MM.1S (cell line): ENCODE measurements around the gene MGST3.

Experiments used
- DNase-seq: peaks from one replicate; pipeline ENCODE4 v3.0.0-alpha.2; 2015
- H2AFZ ChIP-seq: fragments of 300-600 bp; sonication (generic); 2 replicates; pipeline ENCODE4 v1.6.0; 2016; ENCODE audit warnings: antibody characterized with exemption, low read length
- H3F3A ChIP-seq: fragments of 300-600 bp; sonication (generic); 2 replicates; pipeline ENCODE4 v1.6.1; 2016; ENCODE audit warnings: mild to moderate bottlenecking, antibody characterized with exemption, low read length, moderate library complexity, mixed read lengths; ENCODE audit not compliant: insufficient read depth
- H3K27ac ChIP-seq: fragments of 300-600 bp; sonication (generic); 2 replicates; pipeline ENCODE4 v1.5.1; 2016; ENCODE audit warnings: mild to moderate bottlenecking, low read length
- H3K27me3 ChIP-seq: fragments of 300-600 bp; sonication (generic); replicated peaks from 2 replicates; pipeline ENCODE4 v1.6.0; 2016; ENCODE audit warnings: low read length; ENCODE audit not compliant: insufficient read depth
- H3K36me3 ChIP-seq: fragments of 300-600 bp; sonication (generic); replicated peaks from 2 replicates; pipeline ENCODE4 v1.6.1; 2016; ENCODE audit warnings: mild to moderate bottlenecking, low read length, mixed read lengths; ENCODE audit not compliant: insufficient read depth
- H3K4me1 ChIP-seq: fragments of 300-600 bp; sonication (generic); 2 replicates; pipeline ENCODE4 v1.6.1; 2016; ENCODE audit warnings: low read length, mixed read lengths
- H3K4me2 ChIP-seq: fragments of 300-600 bp; sonication (generic); 2 replicates; pipeline ENCODE4 v1.6.0; 2016; ENCODE audit warnings: low read depth, low read length
- H3K4me3 ChIP-seq: fragments of 300-600 bp; sonication (generic); 2 replicates; pipeline ENCODE4 v1.5.1; 2016; ENCODE audit warnings: low read length, mixed read lengths
- H3K79me2 ChIP-seq: fragments of 300-600 bp; sonication (generic); 2 replicates; pipeline ENCODE4 v1.6.1; 2016; ENCODE audit warnings: mixed run types, low read length, mixed read lengths
- H3K9ac ChIP-seq: fragments of 300-600 bp; sonication (generic); 2 replicates; pipeline ENCODE4 v1.6.1; 2016; ENCODE audit warnings: low read length, mixed read lengths
- H3K9me2 ChIP-seq: fragments of 300-600 bp; sonication (generic); replicated peaks from 2 replicates; pipeline ENCODE4 v1.6.1; 2016; ENCODE audit warnings: mild to moderate bottlenecking, low read length, mixed read lengths; ENCODE audit not compliant: insufficient read depth
- H3K9me3 ChIP-seq: fragments of 300-600 bp; sonication (generic); replicated peaks from 2 replicates; pipeline ENCODE4 v1.6.1; 2016; ENCODE audit warnings: mild to moderate bottlenecking, low read length, mixed read lengths; ENCODE audit not compliant: insufficient read depth
- H4K20me1 ChIP-seq: fragments of 300-600 bp; sonication (generic); 2 replicates; pipeline ENCODE4 v1.6.1; 2016; ENCODE audit warnings: mild to moderate bottlenecking, low read length, moderate library complexity, mixed read lengths; ENCODE audit not compliant: insufficient read depth
- CTCF ChIP-seq: fragments of 300-600 bp; sonication (generic); IDR thresholded peaks from 2 replicates; pipeline ENCODE4 v1.5.1; 2016; ENCODE audit warnings: antibody characterized with exemption, low read length, mixed read lengths
- EZH2 ChIP-seq: fragments of 300-600 bp; sonication (generic); optimal IDR thresholded peaks from 2 replicates; pipeline ENCODE3; 2017; ENCODE audit warnings: low read depth, mild to moderate bottlenecking, antibody characterized with exemption, low read length, mixed read lengths
- EZH2phosphoT487 ChIP-seq: fragments of 300-600 bp; sonication (generic); IDR thresholded peaks from 2 replicates; pipeline ENCODE4 v1.6.1; 2018; ENCODE audit warnings: antibody characterized with exemption, low read length

Gene MGST3

GRCh38 chr1:165647517-165647916, 16.5 kb downstream of the MGST3 start:
- no peak overlapping the region for H3K27ac ChIP-seq

GRCh38 chr1:165647970-165648369, 16.9 kb downstream of the MGST3 start:
- no peak for DNase-seq
- H3K9me2 ChIP-seq, result no peaks in the 10 kb centered on the region
- H3K4me1 ChIP-seq, result no peaks in the 10 kb centered on the region
- H3K79me2 ChIP-seq, result no peaks in the 10 kb centered on the region
- no peaks in the 10 kb centered on the region for H3K9me3 ChIP-seq
- H3K27me3 ChIP-seq, result no peaks in the 10 kb centered on the region
- H2AFZ ChIP-seq, result no peak overlapping the region
- no peak overlapping the region for H3K4me2 ChIP-seq
- H3F3A ChIP-seq, result no peaks in the 10 kb centered on the region
- no peak overlapping the region for H3K9ac ChIP-seq
- H3K36me3 ChIP-seq, result no peaks in the 10 kb centered on the region
- TF ChIP-seq EZH2phosphoT487 (no peak), EZH2 (no peak), CTCF (no peak)
- no peak overlapping the region for H3K4me3 ChIP-seq
- H4K20me1 ChIP-seq, result no peaks in the 10 kb centered on the region
- no peak overlapping the region for H3K27ac ChIP-seq

More at GRCh38 chr1:165647517-165647916, 16.5 kb downstream of the MGST3 start:
- Histone ChIP-seq H4K20me1 (no peaks in the 10 kb centered on the region), H3K4me3 (no peak overlapping the region), H2AFZ (no peak overlapping the region), H3K36me3 (no peaks in the 10 kb centered on the region), H3K9me2 (no peaks in the 10 kb centered on the region), H3K4me2 (no peak overlapping the region), H3K9me3 (no peaks in the 10 kb centered on the region), H3K9ac (no peak overlapping the region), H3K4me1 (peaks cover 3% of the 10 kb centered on the region), H3K79me2 (no peaks in the 10 kb centered on the region), H3K27me3 (no peaks in the 10 kb centered on the region), H3F3A (no peaks in the 10 kb centered on the region)
- TF ChIP-seq EZH2 (no peak), CTCF (no peak), EZH2phosphoT487 (no peak)
- no peak for DNase-seq

DNA sequence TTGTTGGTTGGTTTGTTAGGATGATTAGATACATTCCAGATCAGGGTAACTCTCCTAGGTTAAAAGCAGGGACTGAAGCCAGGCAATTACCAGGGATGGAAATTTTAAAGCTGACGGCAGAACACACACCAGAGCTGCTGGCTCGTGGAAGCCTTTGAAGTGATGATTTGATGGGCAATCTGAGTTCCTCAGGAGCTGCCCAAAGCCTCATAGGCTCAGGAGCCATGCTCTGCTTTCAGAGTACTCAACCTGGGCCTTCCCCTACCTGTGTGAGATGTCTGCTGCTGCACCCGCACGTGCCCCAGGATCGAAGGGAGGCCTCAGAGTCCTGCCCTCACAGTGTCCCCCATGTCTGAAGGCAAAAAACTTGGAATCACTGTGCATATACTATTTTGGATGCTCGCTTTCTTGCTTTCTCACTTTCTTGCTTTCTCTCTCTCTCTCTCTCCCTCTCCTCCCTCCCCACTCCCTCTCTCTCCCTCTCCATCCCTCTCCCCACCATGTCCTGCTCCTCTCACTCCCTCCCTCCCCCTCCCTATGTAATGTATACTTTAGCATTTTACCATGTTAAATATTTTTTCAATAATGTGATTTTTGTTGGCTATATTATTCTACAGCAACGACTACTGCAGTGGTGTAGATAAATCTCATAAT, 18.0 kb downstream of the MGST3 start:
- no peak for DNase-seq
- H3K4me1 ChIP-seq, result no peaks in the 10 kb centered on the region
- no peak overlapping the region for H3K4me2 ChIP-seq
- H3F3A ChIP-seq, result no peaks in the 10 kb centered on the region
- H3K9me3 ChIP-seq, result no peaks in the 10 kb centered on the region
- no peak overlapping the region for H3K9ac ChIP-seq
- H4K20me1 ChIP-seq, result no peaks in the 10 kb centered on the region
- H3K79me2 ChIP-seq, result no peaks in the 10 kb centered on the region
- TF ChIP-seq CTCF, result no peak
- no peak overlapping the region for H3K4me3 ChIP-seq
- no peak overlapping the region for H2AFZ ChIP-seq
- no peak overlapping the region for H3K27ac ChIP-seq
- no peaks in the 10 kb centered on the region for H3K36me3 ChIP-seq
- no peaks in the 10 kb centered on the region for H3K9me2 ChIP-seq
- H3K27me3 ChIP-seq, result no peaks in the 10 kb centered on the region
